SK-N-SH (cell line): ENCODE measurements around the gene VWA5B2. TPM values are rescaled to one million over a fixed set of nuclear protein-coding genes. Genes with fewer than 3 reads are reported as not detected.

Experiments
- CTCF ChIA-PET: fragments of 300-600, 350-600 bp; formaldehyde crosslinking; extraction: SDS; loops from one replicate; lab custom pipeline; 2021; lab: Yijun Ruan, JAX
- POLR2A ChIA-PET: fragments of 350-600 bp; sonication (Branson Sonifier 250); formaldehyde crosslinking; extraction: SDS; loops from one replicate; lab custom pipeline; 2020; ENCODE audit warnings: antibody characterized with exemption, inconsistent platforms; lab: Yijun Ruan, JAX
- DNase-seq: peaks from one replicate; pipeline ENCODE4 v3.0.0; 2012
- H2AFZ ChIP-seq: fragments of 200-600 bp; sonication (generic); 2 replicates; pipeline ENCODE4 v1.8.1; 2016; ENCODE audit warnings: antibody characterized with exemption, mild to moderate bottlenecking, low read depth
- H3F3A ChIP-seq: fragments of 200-600 bp; sonication (generic); replicated peaks from 2 replicates; pipeline ENCODE3; 2016; ENCODE audit warnings: antibody characterized with exemption, mild to moderate bottlenecking; ENCODE audit not compliant: insufficient read depth
- H3K27ac ChIP-seq, 2 experiments: fragments of 200-500 bp in 1 of 2; fragments of 200-600 bp in 1 of 2; sonication (Bioruptor generic) in 1 of 2; sonication (generic), shearing (Covaris generic) in 1 of 2; 2 replicates each; pipeline versions ENCODE4 v1.5.1 to v1.6.1; 2014 to 2016; ENCODE audit warnings: low read depth in 2 of 2, inconsistent platforms in 1 of 2, low read length in 1 of 2, mild to moderate bottlenecking in 1 of 2, mixed read lengths in 1 of 2
- H3K27me3 ChIP-seq: fragments of 200-600 bp; sonication (generic), shearing (Covaris generic); 2 replicates; pipeline ENCODE4 v1.6.1; 2016; ENCODE audit warnings: mixed run types; ENCODE audit not compliant: insufficient read depth
- H3K36me3 ChIP-seq, 2 experiments: fragments of 200-500 bp in 1 of 2; fragments of 200-600 bp in 1 of 2; sonication (Bioruptor generic) in 1 of 2; sonication (generic) in 1 of 2; replicated peaks in 1 of 2; 2 replicates each; pipeline versions ENCODE3 to v1.5.1; 2014 to 2016; ENCODE audit warnings: low read length in 1 of 2, mild to moderate bottlenecking in 1 of 2; ENCODE audit not compliant: insufficient read depth in 2 of 2, control insufficient read depth in 1 of 2
- H3K4me1 ChIP-seq, 2 experiments: fragments of 200-500 bp in 1 of 2; fragments of 200-600 bp in 1 of 2; sonication (Bioruptor generic) in 1 of 2; sonication (generic), shearing (Covaris generic) in 1 of 2; 2 replicates each; pipeline versions ENCODE4 v1.5.1 to v1.6.1; 2014 to 2016; ENCODE audit warnings: low read depth in 1 of 2, low read length in 1 of 2, mixed run types in 1 of 2; ENCODE audit not compliant: insufficient read depth in 2 of 2, control insufficient read depth in 1 of 2
- H3K4me2 ChIP-seq: fragments of 200-600 bp; sonication (generic), shearing (Covaris generic); 2 replicates; pipeline ENCODE4 v1.6.1; 2017; ENCODE audit warnings: mixed run types
- H3K4me3 ChIP-seq, 2 experiments: fragments of 200-500 bp in 1 of 2; fragments of 200-600 bp in 1 of 2; sonication (Bioruptor generic) in 1 of 2; sonication (generic), shearing (Covaris generic) in 1 of 2; 2 replicates each; pipeline versions ENCODE4 v1.5.1 to v1.8.1; 2014 to 2016; ENCODE audit warnings: low read depth in 2 of 2, inconsistent platforms in 1 of 2, low read length in 1 of 2, mild to moderate bottlenecking in 1 of 2, mixed read lengths in 1 of 2, moderate library complexity in 1 of 2
- H3K79me2 ChIP-seq: fragments of 200-600 bp; sonication (generic); 2 replicates; pipeline ENCODE4 v1.8.1; 2017; ENCODE audit warnings: mild to moderate bottlenecking; ENCODE audit not compliant: insufficient read depth
- H3K9ac ChIP-seq: fragments of 200-600 bp; sonication (generic); 2 replicates; pipeline ENCODE4 v1.6.1; 2017; ENCODE audit warnings: mixed run types
- H3K9me2 ChIP-seq: fragments of 200-600 bp; sonication (generic); 2 replicates; pipeline ENCODE4 v1.6.1; 2017; ENCODE audit warnings: mixed run types
- H3K9me3 ChIP-seq: fragments of 200-600 bp; sonication (generic); 2 replicates; pipeline ENCODE4 v1.6.1; 2017; ENCODE audit warnings: mixed run types, mild to moderate bottlenecking, moderate library complexity
- H4K20me1 ChIP-seq: fragments of 200-600 bp; sonication (generic); 2 replicates; pipeline ENCODE4 v1.6.1; 2017; ENCODE audit warnings: mild to moderate bottlenecking, mixed run types; ENCODE audit not compliant: insufficient read depth
- EZH2phosphoT487 ChIP-seq: fragments of 200-600 bp; sonication (generic); IDR thresholded peaks from 2 replicates; pipeline ENCODE4 v1.6.1; 2017; ENCODE audit warnings: low read depth, mixed run types, mild to moderate bottlenecking, antibody characterized with exemption, moderate library complexity, borderline replicate concordance
- FOXJ3 ChIP-seq: sonication (generic); formaldehyde crosslinking; IDR thresholded peaks from 2 replicates; pipeline ENCODE4 v1.5.1; 2020; ENCODE audit warnings: mild to moderate bottlenecking, missing genetic modification reagents
- JUND ChIP-seq: IDR thresholded peaks from 2 replicates; pipeline ENCODE4 v1.4.0; 2012
- NFIC ChIP-seq: IDR thresholded peaks from 2 replicates; pipeline ENCODE4 v1.4.0; 2012; ENCODE audit warnings: borderline replicate concordance
- NRF1 ChIP-seq: IDR thresholded peaks from 2 replicates; pipeline ENCODE4 v1.6.1; 2012; ENCODE audit warnings: low read depth, mild to moderate bottlenecking, low read length
- RAD21 ChIP-seq: IDR thresholded peaks from 2 replicates; pipeline ENCODE4 v1.6.1; 2012; ENCODE audit warnings: mild to moderate bottlenecking, low read length
- RFX5 ChIP-seq: IDR thresholded peaks from 2 replicates; pipeline ENCODE4 v1.6.1; 2012; ENCODE audit warnings: mild to moderate bottlenecking, improper control_type of control experiment, low read length
- RXRA ChIP-seq: IDR thresholded peaks from 2 replicates; pipeline ENCODE4 v1.4.0; 2012; ENCODE audit warnings: low read depth, mild to moderate bottlenecking, borderline replicate concordance
- WGBS: methylation state at CpG from one replicate; pipeline ENCODE4 v1.1.6; 2017; ENCODE audit warnings: low lambda C conversion rate; 5-methylcytosine and 5-hydroxymethylcytosine counted together
- polyA plus RNA-seq, 3 experiments: library from polyadenylated mRNA; depleted of rRNA; stranded (reverse); fragments of >200 nt; gene quantifications; 2 replicates each; pipeline ENCODE4 v1.2.3, GENCODE V29; 2012
- TF ChIP-seq, protein P1 (sequence below): IDR thresholded peaks from 2 replicates; pipeline ENCODE4 v1.4.0; 2012; ENCODE audit warnings: low read depth, borderline replicate concordance
- TF ChIP-seq, protein P2 (sequence below): IDR thresholded peaks from 2 replicates; pipeline ENCODE4 v1.4.0; 2012; ENCODE audit warnings: low read depth, borderline replicate concordance
- TF ChIP-seq, protein P3 (sequence below): fragments of 200-600 bp; sonication (generic); IDR thresholded peaks from 2 replicates; pipeline ENCODE4 v1.6.1; 2017; ENCODE audit warnings: antibody characterized with exemption, mild to moderate bottlenecking, moderate library complexity

Gene VWA5B2
- polyA plus RNA-seq, 1 of the 3 experiments (the other 2 are of a cell fraction) = 0.08 TPM

DNA sequence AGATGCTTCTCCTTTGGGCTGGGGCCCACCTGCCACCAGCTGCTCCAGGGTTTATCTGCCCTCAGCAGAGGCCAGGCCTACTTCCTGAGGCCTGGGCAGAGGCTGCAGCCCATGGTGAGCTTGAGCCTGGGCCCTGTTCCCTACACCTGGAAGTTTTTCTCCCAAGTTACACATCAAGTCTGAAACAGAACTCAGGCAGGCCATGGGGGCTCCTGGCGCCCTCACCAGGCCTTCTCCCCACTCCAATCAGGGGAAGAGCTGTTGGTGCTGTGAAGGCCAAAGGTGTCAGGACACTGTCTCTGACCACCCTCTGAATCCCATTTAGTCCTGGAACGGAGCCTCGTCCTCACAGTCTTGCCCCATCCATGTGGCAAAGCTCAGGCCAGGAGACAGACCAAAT, 7.3 kb downstream of the VWA5B2 start (continued):
- TF ChIP-seq, protein P1, sequence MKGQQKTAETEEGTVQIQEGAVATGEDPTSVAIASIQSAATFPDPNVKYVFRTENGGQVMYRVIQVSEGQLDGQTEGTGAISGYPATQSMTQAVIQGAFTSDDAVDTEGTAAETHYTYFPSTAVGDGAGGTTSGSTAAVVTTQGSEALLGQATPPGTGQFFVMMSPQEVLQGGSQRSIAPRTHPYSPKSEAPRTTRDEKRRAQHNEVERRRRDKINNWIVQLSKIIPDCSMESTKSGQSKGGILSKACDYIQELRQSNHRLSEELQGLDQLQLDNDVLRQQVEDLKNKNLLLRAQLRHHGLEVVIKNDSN = no peak
- TF ChIP-seq, protein P2, sequence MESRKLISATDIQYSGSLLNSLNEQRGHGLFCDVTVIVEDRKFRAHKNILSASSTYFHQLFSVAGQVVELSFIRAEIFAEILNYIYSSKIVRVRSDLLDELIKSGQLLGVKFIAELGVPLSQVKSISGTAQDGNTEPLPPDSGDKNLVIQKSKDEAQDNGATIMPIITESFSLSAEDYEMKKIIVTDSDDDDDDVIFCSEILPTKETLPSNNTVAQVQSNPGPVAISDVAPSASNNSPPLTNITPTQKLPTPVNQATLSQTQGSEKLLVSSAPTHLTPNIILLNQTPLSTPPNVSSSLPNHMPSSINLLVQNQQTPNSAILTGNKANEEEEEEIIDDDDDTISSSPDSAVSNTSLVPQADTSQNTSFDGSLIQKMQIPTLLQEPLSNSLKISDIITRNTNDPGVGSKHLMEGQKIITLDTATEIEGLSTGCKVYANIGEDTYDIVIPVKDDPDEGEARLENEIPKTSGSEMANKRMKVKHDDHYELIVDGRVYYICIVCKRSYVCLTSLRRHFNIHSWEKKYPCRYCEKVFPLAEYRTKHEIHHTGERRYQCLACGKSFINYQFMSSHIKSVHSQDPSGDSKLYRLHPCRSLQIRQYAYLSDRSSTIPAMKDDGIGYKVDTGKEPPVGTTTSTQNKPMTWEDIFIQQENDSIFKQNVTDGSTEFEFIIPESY = no peak
- TF ChIP-seq FOXJ3 (CRISPR knock-in tag) = no peak

DNA sequence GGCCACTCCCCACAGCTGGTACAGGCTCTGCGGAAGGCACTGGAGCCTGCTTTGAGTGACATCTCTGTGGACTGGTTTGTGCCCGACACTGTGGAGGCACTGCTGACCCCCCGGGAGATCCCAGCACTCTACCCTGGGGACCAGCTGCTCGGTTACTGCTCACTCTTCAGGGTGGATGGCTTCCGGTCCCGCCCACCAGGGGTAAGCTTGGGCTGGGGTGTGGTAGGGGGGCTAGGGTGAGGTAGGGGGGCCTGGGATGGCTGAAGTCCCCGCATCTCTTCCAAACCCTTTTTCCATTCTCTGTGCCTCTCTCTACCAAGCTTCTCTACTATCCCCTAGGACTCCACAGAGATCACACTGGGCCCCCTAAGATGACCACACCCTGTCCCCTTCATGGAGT, 7.8 kb downstream of the VWA5B2 start:
- CTCF ChIA-PET = interaction anchor here (0.8 to 3.5 kb wide), 5 partner anchors 9 to 93 kb away, joined by 3 to 25 read pairs (median 12); partner anchors contain the start of genes EEF1AKMT4 and VWA5B2
- 80% methylated on average over 4 of the region's 7 CpGs for WGBS

DNA sequence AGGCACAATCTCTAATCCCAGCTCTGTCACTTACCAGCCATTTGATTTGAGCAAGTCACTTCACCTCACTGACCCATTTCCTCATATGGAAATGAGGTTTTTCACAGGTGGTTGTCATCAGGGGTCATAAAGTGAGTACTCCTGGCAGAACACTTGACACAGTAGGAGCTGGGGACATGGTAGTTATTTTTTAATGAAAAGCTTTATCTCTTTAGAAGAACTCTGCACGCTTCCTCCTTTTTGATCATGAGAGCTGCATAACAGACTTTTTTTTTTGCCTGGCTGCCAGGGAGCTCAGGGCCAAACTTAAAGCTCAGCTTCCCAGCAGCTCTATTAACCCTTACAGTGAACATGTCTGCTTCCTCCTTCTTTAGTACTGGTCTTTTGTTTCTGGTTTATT, 8.4 kb downstream of the VWA5B2 start:
- H3K79me2 ChIP-seq = no peaks in the 10 kb centered on the region
- H3K27me3 ChIP-seq = no peaks in the 10 kb centered on the region
- no peak for TF ChIP-seq JUND
- no peak for TF ChIP-seq NRF1
- no peak for TF ChIP-seq EZH2phosphoT487
- TF ChIP-seq NFIC = no peak
- TF ChIP-seq, protein P1 = no peak
- DNase-seq = no peak
- ChIA-PET POLR2A (interaction anchor here (1.3 kb wide), 1 partner anchor 9 kb away, joined by 5 read pairs; no protein-coding TSS in a partner anchor), CTCF (interaction anchor here (2.3 to 3.5 kb wide), 3 partner anchors 9 to 12 kb away, joined by 12 to 25 read pairs (median 16); partner anchors contain the start of genes EEF1AKMT4 and VWA5B2)
- H4K20me1 ChIP-seq = 0 out of 2 replicates have a peak, but pooled peaks cover 11% of the 10 kb centered on the region
- H3K4me2 ChIP-seq = no peak overlapping the region
- H3K4me1 ChIP-seq = peaks cover 0 to 12% of the 10 kb centered on the region in 2 experiments; a peak in 2 of 4 replicates
- H3K27ac ChIP-seq = no peak overlapping the region
- H3F3A ChIP-seq = no peaks in the 10 kb centered on the region
- H2AFZ ChIP-seq = no peak overlapping the region
- H3K36me3 ChIP-seq = peaks cover 0 to 8% of the 10 kb centered on the region in 2 experiments
- no peaks in the 10 kb centered on the region for H3K9me3 ChIP-seq
- no peak overlapping the region for H3K4me3 ChIP-seq
- no peak overlapping the region for H3K9ac ChIP-seq
- H3K9me2 ChIP-seq = no peaks in the 10 kb centered on the region
- WGBS = 63% methylated on average over 1 of the region's 1 CpG

More for the DNA sequence above, 7.8 kb downstream of the VWA5B2 start:
- peaks cover under 1% of the 10 kb centered on the region; the same call in 1 of the 2 replicates for H3K27me3 ChIP-seq
- H3K9ac ChIP-seq = no peak overlapping the region
- H3K27ac ChIP-seq = no peak overlapping the region
- POLR2A ChIA-PET = interaction anchor here (1.3 kb wide), 1 partner anchor 10 kb away, joined by 5 read pairs; no protein-coding TSS in a partner anchor
- peaks cover 0 to 12% of the 10 kb centered on the region in 2 experiments; a peak in 2 of 4 replicates for H3K4me1 ChIP-seq
- no peak overlapping the region for H3K4me2 ChIP-seq
- no peak overlapping the region for H2AFZ ChIP-seq
- TF ChIP-seq RFX5 = no peak
- TF ChIP-seq, protein P3, sequence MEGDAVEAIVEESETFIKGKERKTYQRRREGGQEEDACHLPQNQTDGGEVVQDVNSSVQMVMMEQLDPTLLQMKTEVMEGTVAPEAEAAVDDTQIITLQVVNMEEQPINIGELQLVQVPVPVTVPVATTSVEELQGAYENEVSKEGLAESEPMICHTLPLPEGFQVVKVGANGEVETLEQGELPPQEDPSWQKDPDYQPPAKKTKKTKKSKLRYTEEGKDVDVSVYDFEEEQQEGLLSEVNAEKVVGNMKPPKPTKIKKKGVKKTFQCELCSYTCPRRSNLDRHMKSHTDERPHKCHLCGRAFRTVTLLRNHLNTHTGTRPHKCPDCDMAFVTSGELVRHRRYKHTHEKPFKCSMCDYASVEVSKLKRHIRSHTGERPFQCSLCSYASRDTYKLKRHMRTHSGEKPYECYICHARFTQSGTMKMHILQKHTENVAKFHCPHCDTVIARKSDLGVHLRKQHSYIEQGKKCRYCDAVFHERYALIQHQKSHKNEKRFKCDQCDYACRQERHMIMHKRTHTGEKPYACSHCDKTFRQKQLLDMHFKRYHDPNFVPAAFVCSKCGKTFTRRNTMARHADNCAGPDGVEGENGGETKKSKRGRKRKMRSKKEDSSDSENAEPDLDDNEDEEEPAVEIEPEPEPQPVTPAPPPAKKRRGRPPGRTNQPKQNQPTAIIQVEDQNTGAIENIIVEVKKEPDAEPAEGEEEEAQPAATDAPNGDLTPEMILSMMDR = no peak
- no peak for TF ChIP-seq NRF1
- no peak for TF ChIP-seq RAD21
- TF ChIP-seq RXRA = no peak
- TF ChIP-seq NFIC = no peak
- H4K20me1 ChIP-seq = 0 out of 2 replicates have a peak, but pooled peaks cover 6% of the 10 kb centered on the region
- no peaks in the 10 kb centered on the region for H3F3A ChIP-seq
- H3K36me3 ChIP-seq = peaks cover 0 to 2% of the 10 kb centered on the region in 2 experiments
- H3K9me3 ChIP-seq = no peaks in the 10 kb centered on the region
- H3K4me3 ChIP-seq = no peak overlapping the region
- DNase-seq = peak; percentile 36
- H3K79me2 ChIP-seq = no peaks in the 10 kb centered on the region
- H3K9me2 ChIP-seq = no peaks in the 10 kb centered on the region
